ENCODE results near the gene CHTOP.

Gene CHTOP

GRCh38 chr1:153599847-153600246 is 34.0 kb upstream of the CHTOP start:
- Histone ChIP-seq H3K27me3 (ENCODE audit: control insufficient read depth in 2 of 2, insufficient read depth in 2 of 2, low read length in 2 of 2) (no peaks in the 10 kb centered on the region), H3K4me3 (ENCODE audit: low read length in 2 of 2) (no peak overlapping the region), H3K9me3 (ENCODE audit: control insufficient read depth in 2 of 2, low read length in 2 of 2) (no peaks in the 10 kb centered on the region), H3K27ac (ENCODE audit: low read depth in 2 of 2, low read length in 2 of 2) (no peak overlapping the region), H3K4me1 (ENCODE audit: control insufficient read depth in 2 of 2, insufficient read depth in 2 of 2, low read length in 2 of 2) (peaks cover 0 to 7% of the 10 kb centered on the region in 2 donors), H3K36me3 (ENCODE audit: control insufficient read depth in 2 of 2, insufficient read depth in 2 of 2, low read length in 2 of 2) (no peaks in the 10 kb centered on the region), H3K9ac (ENCODE audit: low read depth in 1 of 2, low read length in 2 of 2) (no peak overlapping the region)

DNA sequence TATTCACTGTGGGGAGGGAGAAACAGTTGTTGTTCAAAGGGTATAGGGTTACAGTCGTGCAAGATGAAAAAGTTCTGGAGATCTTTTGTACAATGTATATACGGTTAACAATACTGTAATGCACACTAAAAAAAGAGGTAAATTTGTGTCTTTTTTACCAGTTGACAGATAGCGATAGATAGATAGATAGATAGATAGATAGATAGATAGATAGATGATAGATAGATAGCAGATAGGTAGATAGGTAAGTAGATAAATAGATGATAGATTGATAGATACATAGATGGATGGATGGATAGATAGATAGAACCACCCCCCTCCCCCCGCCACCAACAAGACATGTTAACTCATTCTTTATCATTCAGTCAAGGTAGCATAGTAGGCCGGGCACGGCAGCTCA is 31.1 kb upstream of the CHTOP start:
- H3K27me3 ChIP-seq (ENCODE audit: control insufficient read depth in 2 of 2, insufficient read depth in 2 of 2, low read length in 2 of 2) = no peaks in the 10 kb centered on the region
- H3K4me1 ChIP-seq (ENCODE audit: control insufficient read depth in 2 of 2, insufficient read depth in 2 of 2, low read length in 2 of 2) = peaks cover 3 to 7% of the 10 kb centered on the region in 2 donors
- H3K9ac ChIP-seq (ENCODE audit: low read depth in 1 of 2, low read length in 2 of 2) = no peak overlapping the region
- no peak overlapping the region for H3K4me3 ChIP-seq (ENCODE audit: low read length in 2 of 2)
- no peak overlapping the region for H3K27ac ChIP-seq (ENCODE audit: low read depth in 2 of 2, low read length in 2 of 2)
- peaks cover 12 to 13% of the 10 kb centered on the region in 2 donors for H3K36me3 ChIP-seq (ENCODE audit: control insufficient read depth in 2 of 2, insufficient read depth in 2 of 2, low read length in 2 of 2)
- H3K9me3 ChIP-seq (ENCODE audit: control insufficient read depth in 2 of 2, low read length in 2 of 2) = no peaks in the 10 kb centered on the region

- no peak overlapping the region for H3K9ac ChIP-seq (ENCODE audit: low read depth in 1 of 2, low read length in 2 of 2)
- H3K4me1 ChIP-seq (ENCODE audit: control insufficient read depth in 2 of 2, insufficient read depth in 2 of 2, low read length in 2 of 2) = peaks cover 25 to 35% of the 10 kb centered on the region in 2 donors
- no peaks in the 10 kb centered on the region for H3K27me3 ChIP-seq (ENCODE audit: control insufficient read depth in 2 of 2, insufficient read depth in 2 of 2, low read length in 2 of 2)
- H3K27ac ChIP-seq (ENCODE audit: low read depth in 2 of 2, low read length in 2 of 2) = no peak overlapping the region
- H3K4me3 ChIP-seq (ENCODE audit: low read length in 2 of 2) = no peak overlapping the region
- H3K9me3 ChIP-seq (ENCODE audit: control insufficient read depth in 2 of 2, low read length in 2 of 2) = no peaks in the 10 kb centered on the region
- H3K36me3 ChIP-seq (ENCODE audit: control insufficient read depth in 2 of 2, insufficient read depth in 2 of 2, low read length in 2 of 2) = peaks cover 14 to 15% of the 10 kb centered on the region in 2 donors
Observed at GRCh38 chr1:153606194-153606593, 27.7 kb upstream of the CHTOP start.

DNA sequence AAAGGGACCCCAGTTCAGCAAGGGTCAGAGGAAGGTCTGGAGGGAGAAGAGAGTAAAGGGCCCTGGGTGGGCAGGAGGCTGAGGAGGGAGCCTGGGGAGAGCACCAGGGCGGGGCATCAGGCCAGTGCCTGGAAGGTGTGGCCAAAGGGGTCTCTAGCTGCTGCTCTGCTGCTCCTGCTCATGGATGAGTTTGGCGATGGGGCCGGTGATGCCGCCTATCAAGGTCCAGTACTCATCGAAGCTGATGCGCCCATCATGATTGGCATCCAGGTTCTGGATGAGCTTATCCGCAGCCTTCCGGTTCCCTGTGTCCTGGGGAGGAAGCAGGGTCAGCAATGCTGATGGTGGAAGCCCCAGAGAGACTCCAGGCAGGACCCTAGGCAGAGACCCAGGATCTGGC is 26.5 kb upstream of the CHTOP start:
- Histone ChIP-seq H3K27me3 (ENCODE audit: control insufficient read depth in 2 of 2, insufficient read depth in 2 of 2, low read length in 2 of 2) (no peaks in the 10 kb centered on the region), H3K4me1 (ENCODE audit: control insufficient read depth in 2 of 2, insufficient read depth in 2 of 2, low read length in 2 of 2) (peaks cover 30 to 37% of the 10 kb centered on the region in 2 donors), H3K9ac (ENCODE audit: low read depth in 1 of 2, low read length in 2 of 2) (no peak overlapping the region), H3K9me3 (ENCODE audit: control insufficient read depth in 2 of 2, low read length in 2 of 2) (no peaks in the 10 kb centered on the region), H3K27ac (ENCODE audit: low read depth in 2 of 2, low read length in 2 of 2) (peak overlapping the region in 1 of 2 donors; percentile 97), H3K4me3 (ENCODE audit: low read length in 2 of 2) (no peak overlapping the region), H3K36me3 (ENCODE audit: control insufficient read depth in 2 of 2, insufficient read depth in 2 of 2, low read length in 2 of 2) (peaks cover 14 to 15% of the 10 kb centered on the region in 2 donors)

GRCh38 chr1:153608089-153608682 is 25.7 kb upstream of the CHTOP start:
- Histone ChIP-seq H3K9ac (ENCODE audit: low read depth in 1 of 2, low read length in 2 of 2) (peak overlapping the region; percentile 67 to 84), H3K4me3 (ENCODE audit: low read length in 2 of 2) (peak overlapping the region; percentile 55 to 70), H3K4me1 (ENCODE audit: control insufficient read depth in 2 of 2, insufficient read depth in 2 of 2, low read length in 2 of 2) (peaks cover 30 to 38% of the 10 kb centered on the region in 2 donors)

DNA sequence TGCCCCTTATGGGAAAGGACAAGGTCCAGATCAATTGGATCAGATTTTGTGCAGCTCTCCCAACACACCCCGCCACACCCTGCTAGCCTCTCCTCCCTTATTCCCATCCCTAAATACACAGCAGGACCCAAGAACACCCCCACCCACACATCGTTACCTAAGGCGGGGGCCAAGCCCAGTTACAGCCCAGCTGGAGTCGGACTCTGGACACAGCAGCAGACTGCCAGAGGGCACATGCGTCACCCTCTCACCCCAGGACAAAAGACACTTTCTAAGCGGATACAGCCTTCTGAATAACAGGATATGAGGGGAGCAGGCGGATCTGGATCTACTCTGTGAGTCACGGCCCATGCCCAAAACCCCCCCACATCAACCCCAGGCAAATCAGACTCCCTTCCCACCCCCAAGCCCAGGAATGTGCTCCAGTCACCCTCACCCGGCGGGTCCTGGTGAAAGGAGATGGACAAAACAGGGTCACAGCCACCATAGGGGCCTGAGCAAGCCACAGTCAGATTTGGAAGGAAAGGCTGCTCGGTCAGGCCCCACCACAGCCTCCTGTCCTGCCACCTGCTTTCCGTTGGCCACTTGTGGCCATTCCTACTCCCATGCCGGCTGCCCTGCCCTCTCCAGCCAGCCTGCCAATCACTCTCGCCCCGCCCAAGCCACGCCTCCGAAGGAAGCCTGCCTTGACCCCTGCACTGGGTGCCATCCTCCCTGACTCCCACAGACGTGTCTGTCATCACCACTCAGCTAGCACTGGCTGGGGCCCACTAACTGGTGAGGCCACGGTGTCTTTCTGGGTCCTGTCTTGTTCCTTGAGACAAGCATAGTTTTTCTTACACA is 24.9 kb upstream of the CHTOP start:
- Histone ChIP-seq H3K9ac (ENCODE audit: low read depth in 1 of 2, low read length in 2 of 2) (peak overlapping the region; percentile 67 to 84), H3K4me1 (ENCODE audit: control insufficient read depth in 2 of 2, insufficient read depth in 2 of 2, low read length in 2 of 2) (peaks cover 30 to 44% of the 10 kb centered on the region in 2 donors), H3K9me3 (ENCODE audit: control insufficient read depth in 2 of 2, low read length in 2 of 2) (no peaks in the 10 kb centered on the region), H3K36me3 (ENCODE audit: control insufficient read depth in 2 of 2, insufficient read depth in 2 of 2, low read length in 2 of 2) (peaks cover 14 to 15% of the 10 kb centered on the region in 2 donors), H3K27me3 (ENCODE audit: control insufficient read depth in 2 of 2, insufficient read depth in 2 of 2, low read length in 2 of 2) (no peaks in the 10 kb centered on the region), H3K27ac (ENCODE audit: low read depth in 2 of 2, low read length in 2 of 2) (peak overlapping the region; percentile 95 to 97), H3K4me3 (ENCODE audit: low read length in 2 of 2) (peak overlapping the region; percentile 55 to 70)

More at GRCh38 chr1:153608089-153608682, 25.7 kb upstream of the CHTOP start:
- Histone ChIP-seq H3K27ac (ENCODE audit: low read depth in 2 of 2, low read length in 2 of 2) (peak overlapping the region; percentile 95 to 97), H3K9me3 (ENCODE audit: control insufficient read depth in 2 of 2, low read length in 2 of 2) (no peaks in the 10 kb centered on the region), H3K27me3 (ENCODE audit: control insufficient read depth in 2 of 2, insufficient read depth in 2 of 2, low read length in 2 of 2) (no peaks in the 10 kb centered on the region), H3K36me3 (ENCODE audit: control insufficient read depth in 2 of 2, insufficient read depth in 2 of 2, low read length in 2 of 2) (peaks cover 14 to 15% of the 10 kb centered on the region in 2 donors)

GRCh38 chr1:153609585-153609907 is 24.3 kb upstream of the CHTOP start:
- Histone ChIP-seq H3K36me3 (ENCODE audit: control insufficient read depth in 2 of 2, insufficient read depth in 2 of 2, low read length in 2 of 2) (peaks cover 14 to 15% of the 10 kb centered on the region in 2 donors), H3K9ac (ENCODE audit: low read depth in 1 of 2, low read length in 2 of 2) (peak overlapping the region; percentile 67 to 84), H3K27me3 (ENCODE audit: control insufficient read depth in 2 of 2, insufficient read depth in 2 of 2, low read length in 2 of 2) (no peaks in the 10 kb centered on the region), H3K27ac (ENCODE audit: low read depth in 2 of 2, low read length in 2 of 2) (peak overlapping the region; percentile 95 to 97), H3K4me3 (ENCODE audit: low read length in 2 of 2) (peak overlapping the region; percentile 55 to 70), H3K4me1 (ENCODE audit: control insufficient read depth in 2 of 2, insufficient read depth in 2 of 2, low read length in 2 of 2) (peaks cover 35 to 49% of the 10 kb centered on the region in 2 donors), H3K9me3 (ENCODE audit: control insufficient read depth in 2 of 2, low read length in 2 of 2) (no peaks in the 10 kb centered on the region)

DNA sequence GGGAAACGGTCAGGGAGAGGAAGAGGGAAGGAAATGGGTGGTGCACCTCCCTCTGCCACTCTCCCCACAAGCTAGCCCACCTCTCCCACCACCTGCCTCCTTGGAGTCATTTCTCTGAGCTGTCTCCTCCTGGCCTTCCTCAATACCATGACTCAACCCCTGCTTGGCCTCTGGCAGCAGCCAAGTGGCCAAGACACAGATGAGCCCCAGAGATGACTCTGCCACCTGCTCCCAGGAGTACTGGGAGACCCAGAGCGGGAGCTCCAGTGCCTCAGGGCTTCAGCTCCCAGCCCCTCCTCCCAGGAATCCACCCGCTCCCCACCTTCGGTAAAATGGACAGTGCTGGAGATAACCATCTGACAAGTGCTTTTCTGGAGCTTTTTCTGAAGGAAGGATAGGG is 23.5 kb upstream of the CHTOP start:
- peaks cover 40 to 57% of the 10 kb centered on the region in 2 donors for H3K4me1 ChIP-seq (ENCODE audit: control insufficient read depth in 2 of 2, insufficient read depth in 2 of 2, low read length in 2 of 2)
- H3K9me3 ChIP-seq (ENCODE audit: control insufficient read depth in 2 of 2, low read length in 2 of 2) = no peaks in the 10 kb centered on the region
- H3K27ac ChIP-seq (ENCODE audit: low read depth in 2 of 2, low read length in 2 of 2) = peak overlapping the region; percentile 95 to 97
- no peak overlapping the region for H3K9ac ChIP-seq (ENCODE audit: low read depth in 1 of 2, low read length in 2 of 2)
- H3K27me3 ChIP-seq (ENCODE audit: control insufficient read depth in 2 of 2, insufficient read depth in 2 of 2, low read length in 2 of 2) = no peaks in the 10 kb centered on the region
- H3K4me3 ChIP-seq (ENCODE audit: low read length in 2 of 2) = peak overlapping the region in 1 of 2 donors; percentile 12
- peaks cover 14 to 15% of the 10 kb centered on the region in 2 donors for H3K36me3 ChIP-seq (ENCODE audit: control insufficient read depth in 2 of 2, insufficient read depth in 2 of 2, low read length in 2 of 2)

DNA sequence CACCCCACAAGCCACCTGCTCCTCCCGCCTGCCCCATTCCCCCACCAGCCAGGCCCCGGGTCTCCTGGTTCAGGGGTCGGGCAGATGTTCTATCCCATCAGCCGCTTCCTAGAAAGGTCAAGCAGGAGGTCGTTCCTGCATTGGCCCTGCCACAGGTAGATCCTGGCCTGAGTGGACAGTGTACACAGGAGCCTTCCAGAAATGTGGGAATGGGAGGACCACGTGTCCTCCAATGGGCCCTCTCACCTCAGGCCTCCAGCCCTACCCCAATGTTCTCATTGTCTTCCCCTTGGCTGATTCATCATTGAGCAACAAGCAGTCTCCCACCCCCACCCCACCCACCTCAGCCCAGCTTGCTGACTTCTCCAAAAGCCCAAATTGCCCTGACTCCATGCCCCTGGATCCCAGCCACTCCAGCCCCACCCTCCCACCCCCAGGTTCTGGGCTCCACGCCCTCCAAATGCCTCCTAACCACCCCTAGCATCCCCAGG is 23.0 kb upstream of the CHTOP start:
- no peaks in the 10 kb centered on the region for H3K9me3 ChIP-seq (ENCODE audit: control insufficient read depth in 2 of 2, low read length in 2 of 2)
- peak overlapping the region; percentile 95 to 97 for H3K27ac ChIP-seq (ENCODE audit: low read depth in 2 of 2, low read length in 2 of 2)
- no peak overlapping the region for H3K9ac ChIP-seq (ENCODE audit: low read depth in 1 of 2, low read length in 2 of 2)
- peak overlapping the region; percentile 12 to 93 for H3K4me3 ChIP-seq (ENCODE audit: low read length in 2 of 2)
- H3K27me3 ChIP-seq (ENCODE audit: control insufficient read depth in 2 of 2, insufficient read depth in 2 of 2, low read length in 2 of 2) = no peaks in the 10 kb centered on the region
- H3K36me3 ChIP-seq (ENCODE audit: control insufficient read depth in 2 of 2, insufficient read depth in 2 of 2, low read length in 2 of 2) = peaks cover 14 to 15% of the 10 kb centered on the region in 2 donors
- peaks cover 44 to 62% of the 10 kb centered on the region in 2 donors for H3K4me1 ChIP-seq (ENCODE audit: control insufficient read depth in 2 of 2, insufficient read depth in 2 of 2, low read length in 2 of 2)

DNA sequence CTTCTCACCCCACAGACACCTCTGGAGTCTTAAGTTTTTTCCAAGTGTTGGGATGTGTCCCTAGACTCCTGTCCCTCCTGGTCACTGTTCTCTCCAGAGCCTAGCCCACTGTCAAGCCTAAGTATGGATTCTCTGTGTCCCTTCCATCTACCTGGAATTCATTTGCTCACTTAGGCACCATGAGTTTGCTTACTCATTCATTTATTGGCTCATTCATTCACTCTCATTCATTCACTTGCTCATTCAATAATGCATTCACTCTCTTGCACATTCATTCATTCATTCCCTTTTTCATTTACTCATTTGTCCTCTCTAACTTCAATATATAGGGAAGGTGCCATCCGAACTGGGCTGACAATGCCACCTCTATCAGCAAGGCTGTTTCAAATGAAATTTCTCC is 22.5 kb upstream of the CHTOP start:
- Histone ChIP-seq H3K36me3 (ENCODE audit: control insufficient read depth in 2 of 2, insufficient read depth in 2 of 2, low read length in 2 of 2) (peaks cover 14 to 15% of the 10 kb centered on the region in 2 donors), H3K4me3 (ENCODE audit: low read length in 2 of 2) (peak overlapping the region; percentile 80 to 93), H3K9ac (ENCODE audit: low read depth in 1 of 2, low read length in 2 of 2) (peak overlapping the region; percentile 95 to 96), H3K27me3 (ENCODE audit: control insufficient read depth in 2 of 2, insufficient read depth in 2 of 2, low read length in 2 of 2) (no peaks in the 10 kb centered on the region), H3K4me1 (ENCODE audit: control insufficient read depth in 2 of 2, insufficient read depth in 2 of 2, low read length in 2 of 2) (peaks cover 47 to 67% of the 10 kb centered on the region in 2 donors), H3K27ac (ENCODE audit: low read depth in 2 of 2, low read length in 2 of 2) (peak overlapping the region; percentile 94 to 95), H3K9me3 (ENCODE audit: control insufficient read depth in 2 of 2, low read length in 2 of 2) (no peaks in the 10 kb centered on the region)

Measured in mucosa of rectum (tissue), 2 donors.